SK-N-SH (cell line): Measurements from ENCODE around the gene TNFAIP8L2. TPM values are rescaled to one million over a fixed set of nuclear protein-coding genes. Genes with fewer than 3 reads are reported as not detected.

Experiments
- CTCF ChIA-PET: fragments of 300-600, 350-600 bp; formaldehyde crosslinking; extraction: SDS; loops from one replicate; lab custom pipeline; 2021; lab: Yijun Ruan, JAX
- POLR2A ChIA-PET: fragments of 350-600 bp; sonication (Branson Sonifier 250); formaldehyde crosslinking; extraction: SDS; loops from one replicate; lab custom pipeline; 2020; ENCODE audit warnings: antibody characterized with exemption, inconsistent platforms; lab: Yijun Ruan, JAX
- DNase-seq: peaks from one replicate; pipeline ENCODE4 v3.0.0; 2012
- H2AFZ ChIP-seq: fragments of 200-600 bp; sonication (generic); 2 replicates; pipeline ENCODE4 v1.8.1; 2016; ENCODE audit warnings: antibody characterized with exemption, mild to moderate bottlenecking, low read depth
- H3F3A ChIP-seq: fragments of 200-600 bp; sonication (generic); replicated peaks from 2 replicates; pipeline ENCODE3; 2016; ENCODE audit warnings: antibody characterized with exemption, mild to moderate bottlenecking; ENCODE audit not compliant: insufficient read depth
- H3K27ac ChIP-seq, 2 experiments: fragments of 200-500 bp in 1 of 2; fragments of 200-600 bp in 1 of 2; sonication (Bioruptor generic) in 1 of 2; sonication (generic), shearing (Covaris generic) in 1 of 2; 2 replicates each; pipeline versions ENCODE4 v1.5.1 to v1.6.1; 2014 to 2016; ENCODE audit warnings: low read depth in 2 of 2, inconsistent platforms in 1 of 2, low read length in 1 of 2, mild to moderate bottlenecking in 1 of 2, mixed read lengths in 1 of 2
- H3K27me3 ChIP-seq: fragments of 200-600 bp; sonication (generic), shearing (Covaris generic); 2 replicates; pipeline ENCODE4 v1.6.1; 2016; ENCODE audit warnings: mixed run types; ENCODE audit not compliant: insufficient read depth
- H3K36me3 ChIP-seq, 2 experiments: fragments of 200-500 bp in 1 of 2; fragments of 200-600 bp in 1 of 2; sonication (Bioruptor generic) in 1 of 2; sonication (generic) in 1 of 2; replicated peaks in 1 of 2; 2 replicates each; pipeline versions ENCODE3 to v1.5.1; 2014 to 2016; ENCODE audit warnings: low read length in 1 of 2, mild to moderate bottlenecking in 1 of 2; ENCODE audit not compliant: insufficient read depth in 2 of 2, control insufficient read depth in 1 of 2
- H3K4me1 ChIP-seq, 2 experiments: fragments of 200-500 bp in 1 of 2; fragments of 200-600 bp in 1 of 2; sonication (Bioruptor generic) in 1 of 2; sonication (generic), shearing (Covaris generic) in 1 of 2; 2 replicates each; pipeline versions ENCODE4 v1.5.1 to v1.6.1; 2014 to 2016; ENCODE audit warnings: low read depth in 1 of 2, low read length in 1 of 2, mixed run types in 1 of 2; ENCODE audit not compliant: insufficient read depth in 2 of 2, control insufficient read depth in 1 of 2
- H3K4me2 ChIP-seq: fragments of 200-600 bp; sonication (generic), shearing (Covaris generic); 2 replicates; pipeline ENCODE4 v1.6.1; 2017; ENCODE audit warnings: mixed run types
- H3K4me3 ChIP-seq, 2 experiments: fragments of 200-500 bp in 1 of 2; fragments of 200-600 bp in 1 of 2; sonication (Bioruptor generic) in 1 of 2; sonication (generic), shearing (Covaris generic) in 1 of 2; 2 replicates each; pipeline versions ENCODE4 v1.5.1 to v1.8.1; 2014 to 2016; ENCODE audit warnings: low read depth in 2 of 2, inconsistent platforms in 1 of 2, low read length in 1 of 2, mild to moderate bottlenecking in 1 of 2, mixed read lengths in 1 of 2, moderate library complexity in 1 of 2
- H3K79me2 ChIP-seq: fragments of 200-600 bp; sonication (generic); 2 replicates; pipeline ENCODE4 v1.8.1; 2017; ENCODE audit warnings: mild to moderate bottlenecking; ENCODE audit not compliant: insufficient read depth
- H3K9ac ChIP-seq: fragments of 200-600 bp; sonication (generic); 2 replicates; pipeline ENCODE4 v1.6.1; 2017; ENCODE audit warnings: mixed run types
- H3K9me2 ChIP-seq: fragments of 200-600 bp; sonication (generic); 2 replicates; pipeline ENCODE4 v1.6.1; 2017; ENCODE audit warnings: mixed run types
- H3K9me3 ChIP-seq: fragments of 200-600 bp; sonication (generic); 2 replicates; pipeline ENCODE4 v1.6.1; 2017; ENCODE audit warnings: mixed run types, mild to moderate bottlenecking, moderate library complexity
- H4K20me1 ChIP-seq: fragments of 200-600 bp; sonication (generic); 2 replicates; pipeline ENCODE4 v1.6.1; 2017; ENCODE audit warnings: mild to moderate bottlenecking, mixed run types; ENCODE audit not compliant: insufficient read depth
- ELF1 ChIP-seq: IDR thresholded peaks from 2 replicates; pipeline ENCODE4 v1.4.0; 2012
- EZH2phosphoT487 ChIP-seq: fragments of 200-600 bp; sonication (generic); IDR thresholded peaks from 2 replicates; pipeline ENCODE4 v1.6.1; 2017; ENCODE audit warnings: low read depth, mixed run types, mild to moderate bottlenecking, antibody characterized with exemption, moderate library complexity, borderline replicate concordance
- FOXJ3 ChIP-seq: sonication (generic); formaldehyde crosslinking; IDR thresholded peaks from 2 replicates; pipeline ENCODE4 v1.5.1; 2020; ENCODE audit warnings: mild to moderate bottlenecking, missing genetic modification reagents
- FOXM1 ChIP-seq: IDR thresholded peaks from 2 replicates; pipeline ENCODE4 v1.4.0; 2012; ENCODE audit warnings: low read depth, mild to moderate bottlenecking
- GABPA ChIP-seq: IDR thresholded peaks from 2 replicates; pipeline ENCODE4 v1.4.0; 2012; ENCODE audit warnings: low read depth, mild to moderate bottlenecking
- GATA2 ChIP-seq: sonication (generic); formaldehyde crosslinking; IDR thresholded peaks from 2 replicates; pipeline ENCODE4 v1.5.0; 2020; ENCODE audit warnings: mild to moderate bottlenecking, missing genetic modification reagents
- IRF3 ChIP-seq: fragments of 150-350 bp; IDR thresholded peaks from 2 replicates; pipeline ENCODE4 v1.6.1; 2016; ENCODE audit warnings: mild to moderate bottlenecking, low read depth, low read length
- JUND ChIP-seq: IDR thresholded peaks from 2 replicates; pipeline ENCODE4 v1.4.0; 2012
- MEF2A ChIP-seq: IDR thresholded peaks from 2 replicates; pipeline ENCODE4 v1.4.0; 2012; ENCODE audit warnings: low read depth, borderline replicate concordance
- MXI1 ChIP-seq: IDR thresholded peaks from 2 replicates; pipeline ENCODE4 v1.6.1; 2012; ENCODE audit warnings: mild to moderate bottlenecking, low read depth, low read length, improper control_type of control experiment
- NFIC ChIP-seq: IDR thresholded peaks from 2 replicates; pipeline ENCODE4 v1.4.0; 2012; ENCODE audit warnings: borderline replicate concordance
- NRF1 ChIP-seq: IDR thresholded peaks from 2 replicates; pipeline ENCODE4 v1.6.1; 2012; ENCODE audit warnings: low read depth, mild to moderate bottlenecking, low read length
- RXRA ChIP-seq: IDR thresholded peaks from 2 replicates; pipeline ENCODE4 v1.4.0; 2012; ENCODE audit warnings: low read depth, mild to moderate bottlenecking, borderline replicate concordance
- SIN3A ChIP-seq: IDR thresholded peaks from 2 replicates; pipeline ENCODE4 v1.6.1; 2012; ENCODE audit warnings: low read depth, mild to moderate bottlenecking, low read length, moderate library complexity, borderline replicate concordance
- SMC3 ChIP-seq: IDR thresholded peaks from 2 replicates; pipeline ENCODE4 v1.6.1; 2012; ENCODE audit warnings: low read depth, low read length, improper control_type of control experiment
- TAF1 ChIP-seq: IDR thresholded peaks from 2 replicates; pipeline ENCODE4 v1.6.1; 2012; ENCODE audit warnings: low read depth, mild to moderate bottlenecking, low read length, moderate library complexity, borderline replicate concordance
- TCF12 ChIP-seq: IDR thresholded peaks from 2 replicates; pipeline ENCODE4 v1.4.0; 2012
- TEAD4 ChIP-seq: IDR thresholded peaks from 2 replicates; pipeline ENCODE4 v1.4.0; 2012; ENCODE audit warnings: mild to moderate bottlenecking, borderline replicate concordance; ENCODE audit not compliant: insufficient read depth
- WGBS: methylation state at CpG from one replicate; pipeline ENCODE4 v1.1.6; 2017; ENCODE audit warnings: low lambda C conversion rate; 5-methylcytosine and 5-hydroxymethylcytosine counted together
- polyA plus RNA-seq, 3 experiments: library from polyadenylated mRNA; depleted of rRNA; stranded (reverse); fragments of >200 nt; gene quantifications; 2 replicates each; pipeline ENCODE4 v1.2.3, GENCODE V29; 2012
- TF ChIP-seq, protein P1 (sequence below): fragments of 150-350 bp; IDR thresholded peaks from 2 replicates; pipeline ENCODE4 v1.6.1; 2017; ENCODE audit warnings: antibody characterized with exemption, low read length, low read depth, borderline replicate concordance
- TF ChIP-seq, protein P2 (sequence below): IDR thresholded peaks from 2 replicates; pipeline ENCODE4 v1.4.0; 2012; ENCODE audit warnings: low read depth, borderline replicate concordance

TNFAIP8L2 gene
- polyA plus RNA-seq, 1 of the 3 experiments (the other 2 are of a cell fraction) = not detected

DNA sequence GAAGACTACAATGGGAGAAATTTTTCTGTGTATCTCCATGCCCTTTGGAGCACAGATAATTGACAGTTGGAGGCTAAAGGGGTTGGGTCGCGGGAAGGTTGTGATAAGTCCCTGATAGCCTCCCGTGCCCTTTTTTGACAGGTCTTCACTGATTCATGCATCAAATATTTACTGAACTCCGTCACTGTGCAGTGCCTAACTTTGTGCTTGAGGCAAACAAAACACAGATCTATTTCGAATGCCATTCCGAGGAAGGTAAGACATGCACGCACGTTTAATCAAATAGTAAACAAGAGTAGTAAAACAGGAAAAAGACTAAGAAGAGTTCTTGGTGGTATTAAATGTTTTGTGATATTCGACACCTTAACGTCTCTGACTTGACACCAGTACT is 41.4 kb downstream of the TNFAIP8L2 start:
- POLR2A ChIA-PET = no interaction called here
- Histone ChIP-seq H3K9me2 (no peaks in the 10 kb centered on the region), H3K4me3 (peak overlapping the region; percentile 81 to 94), H3K4me2 (peak overlapping the region; percentile 95), H4K20me1 (peaks cover 34% of the 10 kb centered on the region), H3K4me1 (peaks cover 10 to 15% of the 10 kb centered on the region in 2 experiments; a peak in 3 of 4 replicates), H3K79me2 (peaks cover 45% of the 10 kb centered on the region), H3K9ac (peak overlapping the region; percentile 3; the same call in 1 of the 2 replicates), H3K36me3 (peaks cover 4 to 19% of the 10 kb centered on the region in 2 experiments), H3K27me3 (no peaks in the 10 kb centered on the region), H3F3A (peaks cover 46% of the 10 kb centered on the region), H3K27ac (peak overlapping the region; percentile 70 to 86), H3K9me3 (no peaks in the 10 kb centered on the region), H2AFZ (peak overlapping the region; percentile 37; the same call in 1 of the 2 replicates)
- CTCF ChIA-PET = interaction anchor here (3.0 kb wide), 1 partner anchor 54 kb away, joined by 27 read pairs; no protein-coding TSS in a partner anchor
- WGBS = 9% methylated on average over 10 of the region's 10 CpGs
- TF ChIP-seq JUND (no peak), SIN3A (no peak; the same call in 1 of the 2 replicates), MEF2A (no peak), GATA2 (CRISPR knock-in tag) (no peak), ELF1 (no peak), IRF3 (no peak), EZH2phosphoT487 (no peak), TAF1 (no peak), TCF12 (no peak), GABPA (no peak), NRF1 (no peak), MXI1 (no peak), TEAD4 (no peak), FOXJ3 (CRISPR knock-in tag) (no peak), NFIC (no peak), FOXM1 (no peak), SMC3 (no peak), RXRA (no peak)
- TF ChIP-seq, protein P1, sequence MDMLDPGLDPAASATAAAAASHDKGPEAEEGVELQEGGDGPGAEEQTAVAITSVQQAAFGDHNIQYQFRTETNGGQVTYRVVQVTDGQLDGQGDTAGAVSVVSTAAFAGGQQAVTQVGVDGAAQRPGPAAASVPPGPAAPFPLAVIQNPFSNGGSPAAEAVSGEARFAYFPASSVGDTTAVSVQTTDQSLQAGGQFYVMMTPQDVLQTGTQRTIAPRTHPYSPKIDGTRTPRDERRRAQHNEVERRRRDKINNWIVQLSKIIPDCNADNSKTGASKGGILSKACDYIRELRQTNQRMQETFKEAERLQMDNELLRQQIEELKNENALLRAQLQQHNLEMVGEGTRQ = no peak
- TF ChIP-seq, protein P2, sequence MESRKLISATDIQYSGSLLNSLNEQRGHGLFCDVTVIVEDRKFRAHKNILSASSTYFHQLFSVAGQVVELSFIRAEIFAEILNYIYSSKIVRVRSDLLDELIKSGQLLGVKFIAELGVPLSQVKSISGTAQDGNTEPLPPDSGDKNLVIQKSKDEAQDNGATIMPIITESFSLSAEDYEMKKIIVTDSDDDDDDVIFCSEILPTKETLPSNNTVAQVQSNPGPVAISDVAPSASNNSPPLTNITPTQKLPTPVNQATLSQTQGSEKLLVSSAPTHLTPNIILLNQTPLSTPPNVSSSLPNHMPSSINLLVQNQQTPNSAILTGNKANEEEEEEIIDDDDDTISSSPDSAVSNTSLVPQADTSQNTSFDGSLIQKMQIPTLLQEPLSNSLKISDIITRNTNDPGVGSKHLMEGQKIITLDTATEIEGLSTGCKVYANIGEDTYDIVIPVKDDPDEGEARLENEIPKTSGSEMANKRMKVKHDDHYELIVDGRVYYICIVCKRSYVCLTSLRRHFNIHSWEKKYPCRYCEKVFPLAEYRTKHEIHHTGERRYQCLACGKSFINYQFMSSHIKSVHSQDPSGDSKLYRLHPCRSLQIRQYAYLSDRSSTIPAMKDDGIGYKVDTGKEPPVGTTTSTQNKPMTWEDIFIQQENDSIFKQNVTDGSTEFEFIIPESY = no peak
- DNase-seq = no peak
